Measurements from ENCODE around the gene PIEZO1.

DNA sequence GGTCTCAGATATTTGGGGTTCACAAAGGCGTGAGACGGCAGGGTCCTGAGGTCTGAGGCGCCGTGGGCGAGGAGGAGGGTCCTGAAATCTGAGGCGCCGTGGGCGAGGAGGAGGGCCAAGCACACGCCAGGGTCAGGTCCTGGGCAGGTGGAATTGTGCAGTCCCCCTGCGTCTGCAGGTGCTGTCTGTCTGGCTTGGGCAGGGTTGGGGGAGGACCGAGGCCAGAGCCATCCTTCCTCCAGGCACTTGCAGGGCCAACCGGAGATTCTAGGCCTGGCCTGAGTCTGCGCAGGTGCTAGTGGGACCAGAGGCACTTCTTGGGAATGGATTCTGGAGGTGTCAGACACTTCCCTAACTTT lies 29.1 kb upstream of the PIEZO1 start:
- TF ChIP-seq POLR2AphosphoS5 (IDR thresholded peaks at IDR 0.05; ENCODE audit: borderline replicate concordance, low read depth, low read length) (no peak), EZH2 (IDR thresholded peaks at IDR 0.05) (no peak), FOXP2 (optimal IDR thresholded peaks at IDR 0.05; ENCODE audit: control extremely low read depth, extremely low read length, insufficient read depth) (no peak)

All from SK-N-MC (cell line).